HG02759 (cell line): Measurements from ENCODE around the gene CRYAB.
"Not testable (repeated sequence)": the region's sequence is repeated elsewhere in the genome, so short reads cannot be mapped to it uniquely, and the experiment has no call there.

Source experiments
- ATAC-seq: cut with Tn5 transposase; IDR thresholded peaks from one replicate; pipeline ENCODE4 v1.9.1; 2021; ENCODE audit warnings: mild to moderate bottlenecking, moderate library complexity; ENCODE audit not compliant: unreplicated experiment

Gene CRYAB

GRCh38 chr11:111909378-111909777, 2.2 kb downstream of the CRYAB start:
- ATAC-seq: no peak

GRCh38 chr11:111908639-111909305, 2.8 kb downstream of the CRYAB start:
- no peak for ATAC-seq

- ATAC-seq: no peak
Observed at GRCh38 chr11:111906680-111907079, 4.9 kb downstream of the CRYAB start.

GRCh38 chr11:111905411-111905810, 6.2 kb downstream of the CRYAB start:
- ATAC-seq: no peak

GRCh38 chr11:111886844-111887243, 24.7 kb downstream of the CRYAB start:
- no peak for ATAC-seq

- ATAC-seq: no peak
Observed at GRCh38 chr11:111886032-111886431, 25.5 kb downstream of the CRYAB start.

GRCh38 chr11:111885053-111885452, 26.5 kb downstream of the CRYAB start:
- not testable (repeated sequence) for ATAC-seq

GRCh38 chr11:111882202-111882601, 29.4 kb downstream of the CRYAB start:
- no peak for ATAC-seq

GRCh38 chr11:111879637-111879960, 32.0 kb downstream of the CRYAB start:
- peak; percentile 0 for ATAC-seq

GRCh38 chr11:111878849-111879636, 32.5 kb downstream of the CRYAB start, which contains the start of the genes CFAP68 and FDXACB1:
CFAP68 (plus strand) TSS chr11:111879541; CDS start chr11:111879561, 20 bp downstream.
FDXACB1 (minus strand) TSS chr11:111879165; CDS start chr11:111879132, 33 bp downstream.
- ATAC-seq: peak; percentile 92

- ATAC-seq: peak; percentile 16
Observed at GRCh38 chr11:111878385-111878848, 33.2 kb downstream of the CRYAB start.

GRCh38 chr11:111871693-111872161, 39.8 kb downstream of the CRYAB start:
- ATAC-seq: no peak

GRCh38 chr11:111870886-111871692, 40.5 kb downstream of the CRYAB start, which contains the start of gene ALG9:
ALG9 (minus strand) TSS chr11:111871581; CDS start chr11:111871482, 99 bp downstream.
- ATAC-seq: peak; percentile 94

- ATAC-seq: peak; percentile 9
Observed at GRCh38 chr11:111870522-111870885, 41.1 kb downstream of the CRYAB start.

- ATAC-seq: no peak
Observed at GRCh38 chr11:111870113-111870512, 41.5 kb downstream of the CRYAB start.

GRCh38 chr11:111860257-111860656, 51.3 kb downstream of the CRYAB start:
- ATAC-seq: no peak
